ENCODE measurements around the gene ATCAY. TPM values are rescaled to one million over a fixed set of nuclear protein-coding genes. Genes with fewer than 3 reads are reported as not detected.

ATCAY gene
- total RNA-seq, 1 experiment from 2014 or later: not detected

DNA sequence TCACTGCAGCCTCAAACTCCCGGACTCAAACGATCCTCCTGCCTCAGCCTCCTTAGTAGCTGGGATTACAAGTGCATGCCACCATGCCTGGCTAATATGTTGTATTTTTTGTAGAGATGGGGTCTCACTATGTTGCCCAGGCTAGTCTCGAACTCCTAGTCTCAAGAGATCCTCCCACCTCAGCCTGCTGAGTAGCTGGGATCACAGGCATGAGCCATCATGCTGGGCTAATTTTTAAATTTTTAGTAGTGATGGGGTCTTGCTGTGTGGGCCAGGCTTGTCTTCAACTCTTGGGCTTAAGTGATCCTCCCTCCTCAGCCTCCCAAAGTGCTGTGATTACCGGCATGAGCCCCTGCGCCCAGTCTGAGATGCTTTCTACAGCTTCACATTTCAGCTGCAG lies 15.3 kb downstream of the ATCAY start:
- POLR2A ChIA-PET (ENCODE audit: unreplicated experiment): no interaction called here
- CTCF ChIA-PET: no interaction called here

DNA sequence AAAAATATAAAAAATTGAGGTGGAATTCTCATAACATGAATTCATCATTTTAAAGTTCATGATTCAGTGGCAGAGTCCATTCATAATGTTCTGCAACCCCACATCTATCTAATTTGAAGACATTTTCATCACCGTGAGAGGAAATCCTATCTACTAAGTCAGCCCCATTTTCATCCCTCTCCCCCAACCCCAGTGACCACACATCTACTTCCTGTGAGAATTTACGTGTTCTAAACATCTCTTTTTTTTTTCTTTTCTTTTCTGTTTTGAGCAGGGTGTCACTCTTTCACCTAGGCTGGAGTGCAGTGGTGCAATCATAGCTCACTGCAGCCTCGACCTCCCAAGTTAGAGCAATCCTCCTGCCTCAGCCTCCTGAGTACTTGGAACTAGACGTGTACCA lies 17.5 kb downstream of the ATCAY start:
- Histone ChIP-seq H3K9me2 (replicated peaks; ENCODE audit: low read length) (no peaks in the 10 kb centered on the region), H2AFZ (ENCODE audit: low read length) (no peak overlapping the region), H3F3A (ENCODE audit: low read length, unreplicated experiment) (no peaks in the 10 kb centered on the region), H3K79me2 (ENCODE audit: low read length) (no peaks in the 10 kb centered on the region), H3K4me1 (ENCODE audit: insufficient read depth, low read length) (no peaks in the 10 kb centered on the region), H3K9me3 (ENCODE audit: low read length) (no peaks in the 10 kb centered on the region), H3K27me3 (ENCODE audit: low read length) (no peaks in the 10 kb centered on the region), H3K9ac (ENCODE audit: low read length) (no peak overlapping the region), H3K4me2 (ENCODE audit: low read length) (no peak overlapping the region), H3K27ac (ENCODE audit: low read length) (no peak overlapping the region), H4K20me1 (ENCODE audit: low read length) (no peaks in the 10 kb centered on the region), H3K4me3 (ENCODE audit: low read length) (no peak overlapping the region), H3K36me3 (ENCODE audit: low read depth, low read length) (no peaks in the 10 kb centered on the region)
- ChIA-PET POLR2A (ENCODE audit: unreplicated experiment) (no interaction called here), CTCF (no interaction called here)
- TF ChIP-seq EZH2phosphoT487 (IDR thresholded peaks at IDR 0.05; ENCODE audit: borderline replicate concordance, low read length) (no peak), EZH2 (IDR thresholded peaks at IDR 0.05; ENCODE audit: low read length, unreplicated experiment) (no peak)
- TF ChIP-seq, protein P1, sequence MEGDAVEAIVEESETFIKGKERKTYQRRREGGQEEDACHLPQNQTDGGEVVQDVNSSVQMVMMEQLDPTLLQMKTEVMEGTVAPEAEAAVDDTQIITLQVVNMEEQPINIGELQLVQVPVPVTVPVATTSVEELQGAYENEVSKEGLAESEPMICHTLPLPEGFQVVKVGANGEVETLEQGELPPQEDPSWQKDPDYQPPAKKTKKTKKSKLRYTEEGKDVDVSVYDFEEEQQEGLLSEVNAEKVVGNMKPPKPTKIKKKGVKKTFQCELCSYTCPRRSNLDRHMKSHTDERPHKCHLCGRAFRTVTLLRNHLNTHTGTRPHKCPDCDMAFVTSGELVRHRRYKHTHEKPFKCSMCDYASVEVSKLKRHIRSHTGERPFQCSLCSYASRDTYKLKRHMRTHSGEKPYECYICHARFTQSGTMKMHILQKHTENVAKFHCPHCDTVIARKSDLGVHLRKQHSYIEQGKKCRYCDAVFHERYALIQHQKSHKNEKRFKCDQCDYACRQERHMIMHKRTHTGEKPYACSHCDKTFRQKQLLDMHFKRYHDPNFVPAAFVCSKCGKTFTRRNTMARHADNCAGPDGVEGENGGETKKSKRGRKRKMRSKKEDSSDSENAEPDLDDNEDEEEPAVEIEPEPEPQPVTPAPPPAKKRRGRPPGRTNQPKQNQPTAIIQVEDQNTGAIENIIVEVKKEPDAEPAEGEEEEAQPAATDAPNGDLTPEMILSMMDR (conservative IDR thresholded peaks at IDR 0.05; ENCODE audit: low read depth, low read length): no peak
- no TSS peak for BruUV-seq (replicated peaks)
- no peak for DNase-seq
- intact Hi-C loops (cut with micrococcal nuclease): no loop called here
- no peak for ATAC-seq

More for the DNA sequence above, 15.3 kb downstream of the ATCAY start:
- H3K4me3 ChIP-seq (ENCODE audit: low read length): no peak overlapping the region
- H4K20me1 ChIP-seq (ENCODE audit: low read length): no peaks in the 10 kb centered on the region
- no peak overlapping the region for H3K4me2 ChIP-seq (ENCODE audit: low read length)
- DNase-seq (no peak), ATAC-seq (no peak)
- H3K9ac ChIP-seq (ENCODE audit: low read length): no peak overlapping the region
- TF ChIP-seq, protein P1 (conservative IDR thresholded peaks at IDR 0.05; ENCODE audit: low read depth, low read length): no peak
- TF ChIP-seq EZH2phosphoT487 (IDR thresholded peaks at IDR 0.05; ENCODE audit: borderline replicate concordance, low read length): no peak
- TF ChIP-seq EZH2 (IDR thresholded peaks at IDR 0.05; ENCODE audit: low read length, unreplicated experiment): no peak
- H3K27me3 ChIP-seq (ENCODE audit: low read length): no peaks in the 10 kb centered on the region
- H3K9me2 ChIP-seq (replicated peaks; ENCODE audit: low read length): no peaks in the 10 kb centered on the region
- no peaks in the 10 kb centered on the region for H3F3A ChIP-seq (ENCODE audit: low read length, unreplicated experiment)
- no TSS peak for BruUV-seq (replicated peaks)
- no peaks in the 10 kb centered on the region for H3K79me2 ChIP-seq (ENCODE audit: low read length)
- intact Hi-C loops (cut with micrococcal nuclease): no loop called here
- no peaks in the 10 kb centered on the region for H3K36me3 ChIP-seq (ENCODE audit: low read depth, low read length)
- H3K9me3 ChIP-seq (ENCODE audit: low read length): no peaks in the 10 kb centered on the region
- no peak overlapping the region for H3K27ac ChIP-seq (ENCODE audit: low read length)
- no peaks in the 10 kb centered on the region for H3K4me1 ChIP-seq (ENCODE audit: insufficient read depth, low read length)
- H2AFZ ChIP-seq (ENCODE audit: low read length): no peak overlapping the region

DNA sequence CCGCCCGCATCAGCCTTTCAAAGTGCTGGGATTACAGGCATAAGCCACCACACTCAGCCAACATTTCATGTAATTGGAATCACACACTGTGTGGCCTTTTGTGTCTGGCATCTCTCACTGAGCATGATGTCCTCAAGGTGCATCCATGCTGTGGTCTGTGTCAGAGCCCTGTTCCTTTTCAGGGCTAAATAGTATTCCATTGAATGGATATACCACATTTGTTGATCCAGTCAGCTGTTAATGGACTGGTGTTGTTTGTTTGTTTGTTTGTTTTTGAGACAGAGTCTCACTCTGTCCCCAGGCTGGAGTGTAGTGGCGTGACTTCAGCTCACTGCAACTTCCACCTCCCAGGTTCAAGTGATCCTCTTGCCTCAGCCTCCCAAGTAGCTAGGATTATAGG lies 17.9 kb downstream of the ATCAY start:
- BruUV-seq (replicated peaks): no TSS peak
- H3K4me1 ChIP-seq (ENCODE audit: insufficient read depth, low read length): no peaks in the 10 kb centered on the region

More for the DNA sequence above, 17.9 kb downstream of the ATCAY start:
- H3K9ac ChIP-seq (ENCODE audit: low read length): no peak overlapping the region
- no peaks in the 10 kb centered on the region for H3K9me3 ChIP-seq (ENCODE audit: low read length)
- no peak for ATAC-seq
- DNase-seq: no peak
- no peak overlapping the region for H3K4me2 ChIP-seq (ENCODE audit: low read length)
- no peaks in the 10 kb centered on the region for H4K20me1 ChIP-seq (ENCODE audit: low read length)
- intact Hi-C loops (cut with micrococcal nuclease): no loop called here
- H3K9me2 ChIP-seq (replicated peaks; ENCODE audit: low read length): no peaks in the 10 kb centered on the region
- H3K27me3 ChIP-seq (ENCODE audit: low read length): no peaks in the 10 kb centered on the region
- H2AFZ ChIP-seq (ENCODE audit: low read length): no peak overlapping the region
- no peak overlapping the region for H3K27ac ChIP-seq (ENCODE audit: low read length)
- H3K4me3 ChIP-seq (ENCODE audit: low read length): no peak overlapping the region
- no peaks in the 10 kb centered on the region for H3K79me2 ChIP-seq (ENCODE audit: low read length)
- ChIA-PET CTCF (no interaction called here), POLR2A (ENCODE audit: unreplicated experiment) (no interaction called here)
- no peaks in the 10 kb centered on the region for H3F3A ChIP-seq (ENCODE audit: low read length, unreplicated experiment)
- TF ChIP-seq, protein P1 (conservative IDR thresholded peaks at IDR 0.05; ENCODE audit: low read depth, low read length): no peak
- TF ChIP-seq EZH2phosphoT487 (IDR thresholded peaks at IDR 0.05; ENCODE audit: borderline replicate concordance, low read length): no peak
- TF ChIP-seq EZH2 (IDR thresholded peaks at IDR 0.05; ENCODE audit: low read length, unreplicated experiment): no peak
- no peaks in the 10 kb centered on the region for H3K36me3 ChIP-seq (ENCODE audit: low read depth, low read length)
